Thymus (tissue), 11 donors: ENCODE results near the gene OR4C45. TPM values are rescaled to one million over a fixed set of nuclear protein-coding genes. Genes with fewer than 3 reads are reported as not detected.
"Not testable (repeated sequence)": the region's sequence is repeated elsewhere in the genome, so short reads cannot be mapped to it uniquely, and the experiment has no call there.

Source experiments
- DNase-seq, 9 donors: peaks; one replicate each; pipeline ENCODE4 v3.0.0-alpha.2; 2013; ENCODE audit warnings: low spot score in 9 of 9, low read depth in 6 of 9, missing footprints in 1 of 9
- H3K27ac ChIP-seq, 2 donors: one replicate each; pipeline ENCODE4 v1.5.1; 2013; ENCODE audit warnings: control low read depth in 1 of 2, low read depth in 1 of 2, low read length in 1 of 2, mild to moderate bottlenecking in 1 of 2, moderate library complexity in 1 of 2
- H3K27me3 ChIP-seq, 2 donors: one replicate each; pipeline ENCODE4 v1.5.1; 2013; ENCODE audit warnings: low read length in 1 of 2; ENCODE audit not compliant: control insufficient read depth in 2 of 2, insufficient read depth in 1 of 2
- H3K36me3 ChIP-seq, 2 donors: one replicate each; pipeline ENCODE4 v1.5.1; 2013; ENCODE audit warnings: low read length in 1 of 2, mild to moderate bottlenecking in 1 of 2, moderate library complexity in 1 of 2; ENCODE audit not compliant: control insufficient read depth in 2 of 2, insufficient read depth in 2 of 2
- H3K4me1 ChIP-seq, 2 donors: one replicate each; pipeline ENCODE4 v1.5.1; 2013; ENCODE audit warnings: low read length in 2 of 2; ENCODE audit not compliant: control insufficient read depth in 2 of 2, insufficient read depth in 2 of 2
- H3K4me3 ChIP-seq, 2 donors: one replicate each; pipeline ENCODE4 v1.5.1; 2013; ENCODE audit warnings: low read length in 2 of 2, control low read depth in 1 of 2, mild to moderate bottlenecking in 1 of 2
- H3K9me3 ChIP-seq, 2 donors: one replicate each; pipeline ENCODE4 v1.5.1; 2013; ENCODE audit warnings: low read length in 1 of 2, mild to moderate bottlenecking in 1 of 2; ENCODE audit not compliant: control insufficient read depth in 2 of 2, insufficient read depth in 1 of 2
- WGBS: extraction: QIAGEN DNeasy Blood & Tissue Kit; methylation state at CpG from one replicate; pipeline ENCODE4 v1.1.7; 2013; 5-methylcytosine and 5-hydroxymethylcytosine counted together
- polyA plus RNA-seq: library from polyadenylated mRNA; stranded (reverse); fragments of 200-250 nt; gene quantifications from one replicate; pipeline ENCODE4 v1.2.3, GENCODE V29; 2013
- total RNA-seq: library from RNA; stranded (reverse); fragments of 120-200 nt; gene quantifications from one replicate; pipeline ENCODE4 v1.2.4, GENCODE V29; 2013
- donor health status: healthy.

The OR4C45 gene
- total and polyA plus RNA-seq, 2 donors, result not detected

GRCh38 chr11:50072226-50073112 is 39.8 kb downstream of the OR4C45 start:
- Histone ChIP-seq H3K36me3 (no peaks in the 10 kb centered on the region), H3K27me3 (no peaks in the 10 kb centered on the region), H3K4me1 (no peaks in the 10 kb centered on the region), H3K9me3 (peaks cover 10 to 83% of the 10 kb centered on the region in 2 donors), H3K27ac (no peak overlapping the region), H3K4me3 (no peak overlapping the region)
- 78% methylated on average over 12 of the region's 12 CpGs for WGBS
- no peak for DNase-seq

DNA sequence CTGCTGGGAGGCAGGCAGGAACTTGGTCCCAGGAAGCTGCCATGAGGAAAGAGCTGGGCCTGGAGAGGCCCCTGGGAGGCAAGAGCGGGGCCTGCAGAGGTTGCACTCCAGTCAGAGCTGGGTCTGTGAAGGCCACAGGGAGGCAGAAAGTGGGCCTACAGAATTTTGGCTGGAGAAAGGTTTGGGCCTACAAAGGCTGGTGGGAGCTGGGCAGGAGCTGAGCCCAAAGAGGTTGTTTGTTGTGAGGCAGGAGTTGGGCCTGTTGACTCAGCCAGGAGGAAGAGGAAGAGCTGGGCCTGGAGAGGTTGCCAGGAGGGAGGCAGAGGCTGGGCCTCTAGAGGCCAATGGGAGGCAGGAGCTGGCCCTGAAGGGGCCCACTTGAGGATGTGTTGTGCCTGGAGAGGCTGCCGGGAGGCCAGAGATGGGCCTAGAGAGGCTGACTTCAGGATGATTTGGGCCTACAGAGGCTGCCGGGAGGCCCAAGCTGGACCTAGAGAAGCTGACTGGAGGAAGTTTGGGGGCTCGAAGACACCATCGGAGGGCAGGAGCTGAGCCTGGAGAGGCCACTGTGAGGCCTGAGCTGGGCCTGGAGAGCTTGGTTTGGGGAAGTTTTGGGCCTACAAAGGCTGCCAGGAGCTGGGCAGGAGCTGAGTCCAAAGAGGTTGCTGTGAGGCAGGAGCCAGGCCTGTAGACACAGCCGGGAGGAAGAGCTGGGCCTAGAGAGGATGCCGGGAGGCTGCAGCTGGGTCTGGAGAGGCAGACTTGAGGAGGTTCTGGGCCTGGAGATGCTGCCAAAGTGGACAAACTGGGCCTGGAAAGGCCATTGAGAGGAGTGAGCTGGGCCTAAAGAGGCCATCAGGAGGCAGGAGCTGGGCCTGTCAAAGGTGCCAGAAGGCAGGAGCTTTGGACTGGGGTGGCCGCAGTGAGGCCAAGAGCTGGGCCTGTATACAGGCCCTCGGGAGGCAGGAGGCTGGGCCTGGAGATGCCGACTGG is 40.7 kb downstream of the OR4C45 start:
- DNase-seq, result no peak
- Histone ChIP-seq H3K4me1 (no peaks in the 10 kb centered on the region), H3K9me3 (peaks cover 10 to 88% of the 10 kb centered on the region in 2 donors), H3K4me3 (no peak overlapping the region), H3K27me3 (no peaks in the 10 kb centered on the region), H3K36me3 (no peaks in the 10 kb centered on the region), H3K27ac (no peak overlapping the region)
- WGBS, result 90% methylated on average over 10 of the region's 10 CpGs

- no peaks in the 10 kb centered on the region for H3K4me1 ChIP-seq
- no peak for DNase-seq
- H3K9me3 ChIP-seq, result peaks cover 10 to 92% of the 10 kb centered on the region in 2 donors
- no peak overlapping the region for H3K4me3 ChIP-seq
- H3K27ac ChIP-seq, result no peak overlapping the region
- no peaks in the 10 kb centered on the region for H3K27me3 ChIP-seq
- no peaks in the 10 kb centered on the region for H3K36me3 ChIP-seq
- WGBS, result 88% methylated on average over 6 of the region's 6 CpGs
Measured at GRCh38 chr11:50074161-50074560, 41.5 kb downstream of the OR4C45 start.

GRCh38 chr11:50075856-50076255 is 43.2 kb downstream of the OR4C45 start:
- no peak for DNase-seq
- no peak overlapping the region for H3K27ac ChIP-seq
- no peaks in the 10 kb centered on the region for H3K36me3 ChIP-seq
- WGBS, result 76% methylated on average over 4 of the region's 4 CpGs
- peaks cover 10 to 79% of the 10 kb centered on the region in 2 donors for H3K9me3 ChIP-seq
- no peak overlapping the region for H3K4me3 ChIP-seq
- H3K27me3 ChIP-seq, result no peaks in the 10 kb centered on the region
- no peaks in the 10 kb centered on the region for H3K4me1 ChIP-seq

- H3K9me3 ChIP-seq, result peaks cover 8 to 63% of the 10 kb centered on the region in 2 donors
- no peak overlapping the region for H3K4me3 ChIP-seq
- DNase-seq, result no peak
- H3K27ac ChIP-seq, result no peak overlapping the region
- no peaks in the 10 kb centered on the region for H3K4me1 ChIP-seq
- no peaks in the 10 kb centered on the region for H3K36me3 ChIP-seq
- WGBS, result 86% methylated on average over 5 of the region's 5 CpGs
- H3K27me3 ChIP-seq, result no peaks in the 10 kb centered on the region
Measured at GRCh38 chr11:50077526-50077925, 44.9 kb downstream of the OR4C45 start.

GRCh38 chr11:50078001-50078400 is 45.3 kb downstream of the OR4C45 start:
- H3K4me3 ChIP-seq, result no peak overlapping the region
- no peaks in the 10 kb centered on the region for H3K4me1 ChIP-seq
- H3K9me3 ChIP-seq, result peaks cover 8 to 58% of the 10 kb centered on the region in 2 donors
- H3K27ac ChIP-seq, result no peak overlapping the region
- H3K27me3 ChIP-seq, result no peaks in the 10 kb centered on the region
- WGBS, result 97% methylated on average over 1 of the region's 1 CpG
- no peak for DNase-seq
- no peaks in the 10 kb centered on the region for H3K36me3 ChIP-seq

DNA sequence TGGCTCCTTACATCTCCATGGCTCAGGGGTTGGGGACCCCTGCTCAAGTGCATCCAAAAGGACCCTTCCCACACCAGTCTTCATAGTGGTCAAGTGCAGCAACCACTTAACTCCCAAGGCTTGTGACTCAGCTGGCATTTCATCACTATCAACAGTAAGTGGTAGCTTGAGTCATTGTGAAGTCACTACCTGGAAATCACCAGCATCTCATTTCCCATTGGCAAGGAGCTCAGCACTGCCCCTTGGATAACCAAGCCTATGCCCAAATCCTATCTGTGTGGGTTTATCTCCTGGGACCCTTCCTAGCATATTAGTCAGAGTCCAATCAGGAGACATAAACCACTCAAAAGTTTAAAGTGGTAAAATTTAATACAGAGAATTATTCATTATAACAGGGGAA is 46.3 kb downstream of the OR4C45 start:
- not testable (repeated sequence) for H3K27me3 ChIP-seq, H3K27ac ChIP-seq, H3K4me1 ChIP-seq, H3K4me3 ChIP-seq, DNase-seq, H3K36me3 ChIP-seq
- H3K9me3 ChIP-seq, result peaks cover 8 to 52% of the 10 kb centered on the region in 2 donors

DNA sequence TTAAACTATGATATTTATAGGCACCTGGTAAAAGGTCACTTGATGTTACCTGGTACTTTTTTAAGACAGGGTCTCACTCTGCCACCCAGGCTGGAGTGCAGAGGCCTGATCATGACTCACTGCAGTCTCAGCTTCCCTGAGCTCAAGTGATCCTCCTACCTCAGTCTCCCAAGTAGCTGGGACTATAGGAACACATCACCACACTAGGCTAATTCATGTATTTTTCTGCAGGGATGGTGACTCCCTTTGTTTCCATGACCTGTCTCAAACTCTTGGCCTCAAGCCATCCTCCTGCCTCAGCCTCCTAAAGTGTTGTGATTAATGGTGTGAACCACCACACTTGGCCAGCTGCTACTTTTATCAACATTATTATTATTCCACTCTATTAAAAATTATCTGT is 47.6 kb downstream of the OR4C45 start:
- H3K9me3 ChIP-seq, result peaks cover 3 to 39% of the 10 kb centered on the region in 2 donors
- H3K36me3 ChIP-seq, result no peaks in the 10 kb centered on the region
- H3K27me3 ChIP-seq, result no peaks in the 10 kb centered on the region
- no peak overlapping the region for H3K4me3 ChIP-seq
- H3K27ac ChIP-seq, result no peak overlapping the region
- H3K4me1 ChIP-seq, result no peaks in the 10 kb centered on the region
- DNase-seq, result no peak
